HepG2 (cell line): ENCODE results near the gene TMEM135.

ENCODE experiments used
- ESRRA ChIP-seq: sonication (generic); formaldehyde crosslinking; IDR thresholded peaks from 2 replicates; pipeline ENCODE4 v1.5.1; 2020; ENCODE audit warnings: mild to moderate bottlenecking, low read depth, missing genetic modification reagents
- SP1 ChIP-seq, 2 experiments: fragments of 450-650 bp in 1 of 2; sonication (generic) in 1 of 2; formaldehyde crosslinking in 1 of 2; IDR thresholded peaks; 2 replicates each; pipeline versions ENCODE4 v1.4.0 to v1.6.1; 2016 to 2020; ENCODE audit warnings: missing genetic modification reagents in 1 of 2

- TF ChIP-seq SP1 (IDR thresholded peaks at IDR 0.05) (no peak), SP1 (CRISPR knock-in tag; IDR thresholded peaks at IDR 0.05) (no peak), ESRRA (CRISPR knock-in tag) (no peak)
Measured at GRCh38 chr11:87355596-87355995, 317.9 kb downstream of the TMEM135 start.
